OCI-LY7 (cell line): Measurements from ENCODE around the gene DBN1. TPM values are rescaled to one million over a fixed set of nuclear protein-coding genes. Genes with fewer than 3 reads are reported as not detected.

Experiments used
- BruUV-seq: library from RNA; stranded (reverse); fragments of 400-500 nt; replicated peaks from 2 replicates; lab custom pipeline; 2021; lab: Mats Ljungman, UMichigan
- CTCF ChIA-PET: fragments of 300-600 bp; sonication (Branson Sonifier 250); formaldehyde crosslinking; loops from one replicate; lab custom pipeline; 2022; ENCODE audit warnings: antibody characterized with exemption; ENCODE audit not compliant: unreplicated experiment; lab: Charles Lee
- POLR2A ChIA-PET: fragments of 300-600 bp; sonication (Branson Sonifier 250); formaldehyde crosslinking; loops from one replicate; lab custom pipeline; 2022; ENCODE audit warnings: antibody characterized with exemption; lab: Charles Lee
- DNase-seq: peaks from one replicate; pipeline ENCODE4 v3.0.0-alpha.2; 2015; ENCODE audit warnings: low spot score
- H2AFZ ChIP-seq: fragments of 200-600 bp; sonication (generic), shearing (Covaris generic); 2 replicates; pipeline ENCODE4 v1.6.1; 2014; ENCODE audit warnings: mild to moderate bottlenecking, antibody characterized with exemption, low read length, moderate library complexity
- H3K27ac ChIP-seq: fragments of 200-600 bp; sonication (generic); 2 replicates; pipeline ENCODE4 v1.5.1; 2014; ENCODE audit warnings: mixed run types, low read depth, mild to moderate bottlenecking, moderate library complexity, low read length, inconsistent platforms; ENCODE audit not compliant: poor library complexity, severe bottlenecking
- H3K36me3 ChIP-seq: fragments of 200-600 bp; sonication (generic); 2 replicates; pipeline ENCODE4 v1.6.1; 2014; ENCODE audit warnings: mild to moderate bottlenecking, antibody characterized with exemption, low read length, moderate library complexity, mixed read lengths; ENCODE audit not compliant: insufficient read depth
- H3K4me1 ChIP-seq: fragments of 200-600 bp; sonication (generic); 2 replicates; pipeline ENCODE4 v1.5.1; 2014; ENCODE audit warnings: mild to moderate bottlenecking, low read length; ENCODE audit not compliant: insufficient read depth, poor library complexity, severe bottlenecking
- H3K4me2 ChIP-seq: fragments of 200-600 bp; sonication (generic); 2 replicates; pipeline ENCODE4 v1.6.1; 2014; ENCODE audit warnings: mild to moderate bottlenecking, low read length
- H3K4me3 ChIP-seq: fragments of 200-600 bp; sonication (generic); 2 replicates; pipeline ENCODE4 v1.5.1; 2014; ENCODE audit warnings: mild to moderate bottlenecking, low read depth, low read length; ENCODE audit not compliant: poor library complexity, severe bottlenecking
- H3K79me2 ChIP-seq: fragments of 200-600 bp; sonication (generic); 2 replicates; pipeline ENCODE4 v1.6.1; 2016; ENCODE audit warnings: low read depth, mild to moderate bottlenecking, low read length, moderate library complexity, mixed read lengths; ENCODE audit not compliant: insufficient read depth
- H3K9me2 ChIP-seq: fragments of 200-600 bp; sonication (generic); 2 replicates; pipeline ENCODE4 v1.6.1; 2016; ENCODE audit warnings: mild to moderate bottlenecking, low read length, mixed read lengths; ENCODE audit not compliant: insufficient read depth
- H3K9me3 ChIP-seq: fragments of 200-600 bp; sonication (generic); 2 replicates; pipeline ENCODE4 v1.6.1; 2014; ENCODE audit warnings: mild to moderate bottlenecking, mixed run types, low read length, mixed read lengths
- H4K20me1 ChIP-seq: fragments of 200-600 bp; sonication (generic); 2 replicates; pipeline ENCODE4 v1.6.1; 2014; ENCODE audit warnings: mild to moderate bottlenecking, antibody characterized with exemption, low read length, moderate library complexity, mixed read lengths; ENCODE audit not compliant: insufficient read depth
- EZH2phosphoT487 ChIP-seq: fragments of 200-600 bp; sonication (generic); IDR thresholded peaks from 2 replicates; pipeline ENCODE4 v1.6.1; 2018; ENCODE audit warnings: low read depth, borderline replicate concordance, mild to moderate bottlenecking, mixed run types, antibody characterized with exemption, low read length, moderate library complexity, mixed read lengths
- intact Hi-C: fragments of 100-400 bp; cut with micrococcal nuclease; formaldehyde crosslinking; loops from one replicate; pipeline ENCODE4 v1.10.0; 2022; ENCODE audit not compliant: unreplicated experiment
- total RNA-seq, 2 experiments: library from RNA; depleted of rRNA in 1 of 2; stranded (reverse); fragments of >200 nt in 1 of 2; shearing (Covaris generic) in 1 of 2; gene quantifications; 2 replicates each; pipeline ENCODE4 v1.2.3, GENCODE V29; 2014 to 2022
- TF ChIP-seq, protein P1 (sequence below): fragments of 200-600 bp; sonication (generic); conservative IDR thresholded peaks from 2 replicates; pipeline ENCODE4 v1.5.1; 2014; ENCODE audit warnings: mild to moderate bottlenecking, antibody characterized with exemption, low read length, moderate library complexity, mixed read lengths

DBN1 gene
- total RNA-seq, 2 experiments from 2014 or later, result 11.7 to 22.0 TPM

DNA sequence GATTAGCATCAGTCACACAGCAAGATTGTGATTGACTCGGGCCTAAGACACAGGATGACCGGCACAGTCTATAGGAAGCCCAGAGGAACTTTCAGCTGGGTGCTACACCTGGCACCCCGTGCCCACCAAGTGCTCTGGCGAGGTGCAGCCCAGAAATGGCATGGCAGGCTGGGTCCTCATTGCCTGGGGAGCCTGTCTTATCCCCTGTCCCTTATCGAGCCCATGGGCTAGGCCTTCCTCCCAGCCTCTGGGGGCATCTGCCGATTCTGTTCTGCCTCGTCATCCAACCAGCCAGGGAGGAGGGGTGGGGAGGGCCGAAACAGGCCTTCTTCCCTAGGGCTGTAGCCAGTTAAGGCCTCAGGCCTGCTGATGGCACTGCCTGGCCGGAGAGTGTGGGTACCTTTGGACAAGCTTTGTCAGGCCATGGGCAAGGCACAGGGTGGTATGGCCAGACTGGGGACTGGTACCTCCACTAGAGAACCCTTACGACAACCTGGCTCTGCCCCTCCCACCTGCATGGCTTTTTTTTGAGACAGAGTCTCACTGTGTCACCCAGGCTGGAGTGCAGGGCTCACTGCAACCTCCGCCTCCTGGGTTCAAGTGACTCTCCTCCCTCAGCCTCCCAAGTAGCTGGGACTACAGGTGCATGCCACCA lies 45.4 kb downstream of the DBN1 start:
- no peak overlapping the region for H2AFZ ChIP-seq
- peaks cover 21% of the 10 kb centered on the region for H3K36me3 ChIP-seq
- peak overlapping the region; percentile 87 for H3K27ac ChIP-seq
- CTCF ChIA-PET, result no interaction called here
- no peak for TF ChIP-seq EZH2phosphoT487
- TF ChIP-seq, protein P1, sequence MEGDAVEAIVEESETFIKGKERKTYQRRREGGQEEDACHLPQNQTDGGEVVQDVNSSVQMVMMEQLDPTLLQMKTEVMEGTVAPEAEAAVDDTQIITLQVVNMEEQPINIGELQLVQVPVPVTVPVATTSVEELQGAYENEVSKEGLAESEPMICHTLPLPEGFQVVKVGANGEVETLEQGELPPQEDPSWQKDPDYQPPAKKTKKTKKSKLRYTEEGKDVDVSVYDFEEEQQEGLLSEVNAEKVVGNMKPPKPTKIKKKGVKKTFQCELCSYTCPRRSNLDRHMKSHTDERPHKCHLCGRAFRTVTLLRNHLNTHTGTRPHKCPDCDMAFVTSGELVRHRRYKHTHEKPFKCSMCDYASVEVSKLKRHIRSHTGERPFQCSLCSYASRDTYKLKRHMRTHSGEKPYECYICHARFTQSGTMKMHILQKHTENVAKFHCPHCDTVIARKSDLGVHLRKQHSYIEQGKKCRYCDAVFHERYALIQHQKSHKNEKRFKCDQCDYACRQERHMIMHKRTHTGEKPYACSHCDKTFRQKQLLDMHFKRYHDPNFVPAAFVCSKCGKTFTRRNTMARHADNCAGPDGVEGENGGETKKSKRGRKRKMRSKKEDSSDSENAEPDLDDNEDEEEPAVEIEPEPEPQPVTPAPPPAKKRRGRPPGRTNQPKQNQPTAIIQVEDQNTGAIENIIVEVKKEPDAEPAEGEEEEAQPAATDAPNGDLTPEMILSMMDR, result 0 out of 2 replicates have a peak, but pooled peaks have one; percentile 22
- H3K4me3 ChIP-seq, result peak overlapping the region; percentile 77
- H4K20me1 ChIP-seq, result peaks cover 9% of the 10 kb centered on the region
- POLR2A ChIA-PET, result interaction anchor here (0.6 to 2.6 kb wide), 8 partner anchors 10 to 79 kb away, joined by 3 to 10 read pairs (median 4); no protein-coding TSS in a partner anchor
- no peaks in the 10 kb centered on the region for H3K9me3 ChIP-seq
- no peaks in the 10 kb centered on the region for H3K9me2 ChIP-seq
- intact Hi-C loops, result loop anchor here (5.0 kb wide), 1 partner anchor 426 kb away; no protein-coding TSS in a partner anchor
- peaks cover 31% of the 10 kb centered on the region for H3K79me2 ChIP-seq
- no TSS peak for BruUV-seq
- peaks cover 66% of the 10 kb centered on the region for H3K4me1 ChIP-seq
- H3K4me2 ChIP-seq, result peak overlapping the region; percentile 98
- DNase-seq, result peak; percentile 46

DNA sequence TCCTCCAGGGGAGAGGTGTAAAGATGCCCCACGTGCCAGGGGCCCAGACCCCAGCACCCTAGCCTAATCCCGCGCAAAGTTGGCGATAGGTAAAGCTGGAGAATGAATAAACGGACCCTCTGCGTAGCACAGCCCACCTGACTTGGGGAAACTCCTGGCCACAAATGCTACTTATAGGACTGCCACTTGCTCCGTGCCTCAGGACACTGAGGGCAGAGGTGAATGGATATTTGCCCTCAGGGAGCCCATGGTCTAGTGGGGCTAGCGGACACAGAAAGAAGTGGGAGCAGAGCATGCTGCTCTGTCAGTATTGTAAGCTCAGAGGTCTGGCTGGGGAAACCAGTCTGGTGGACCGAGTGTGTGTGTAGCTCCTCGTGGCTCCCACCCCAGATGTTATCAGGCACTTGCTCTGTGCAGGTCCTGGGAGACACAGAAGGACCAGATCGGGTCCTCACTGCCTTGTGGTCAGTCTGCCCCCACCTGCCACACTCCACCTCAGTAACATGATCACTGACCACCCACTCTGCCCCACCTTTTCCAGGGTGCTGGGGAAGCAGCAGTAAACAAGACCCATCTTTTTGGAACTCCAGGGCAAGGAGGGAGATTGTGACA lies 46.1 kb downstream of the DBN1 start:
- Histone ChIP-seq H3K4me1 (peaks cover 63% of the 10 kb centered on the region), H3K36me3 (peaks cover 14% of the 10 kb centered on the region), H3K9me3 (no peaks in the 10 kb centered on the region), H3K4me2 (peak overlapping the region; percentile 98), H3K9me2 (no peaks in the 10 kb centered on the region), H2AFZ (no peak overlapping the region), H3K79me2 (peaks cover 31% of the 10 kb centered on the region), H4K20me1 (peaks cover 4% of the 10 kb centered on the region), H3K4me3 (peak overlapping the region; percentile 77), H3K27ac (peak overlapping the region; percentile 87)
- ChIA-PET POLR2A (interaction anchor here (0.6 to 2.5 kb wide), 11 partner anchors 9 to 82 kb away, joined by 3 to 10 read pairs (median 4); partner anchors contain the start of genes DOK3 and F12), CTCF (interaction anchor here (0.6 kb wide), 2 partner anchors 26 to 122 kb away, joined by 3 to 10 read pairs; no protein-coding TSS in a partner anchor)
- TSS peak; percentile 76 for BruUV-seq
- intact Hi-C loops, result loop anchor here (5.0 kb wide), 1 partner anchor 425 kb away; no protein-coding TSS in a partner anchor
- no peak for TF ChIP-seq EZH2phosphoT487
- TF ChIP-seq, protein P1, result no peak
- peak; percentile 43 for DNase-seq
